HG02623 (cell line): ENCODE measurements around the gene SERBP1.
"Not testable (repeated sequence)": the region's sequence is repeated elsewhere in the genome, so short reads cannot be mapped to it uniquely, and the experiment has no call there.

Source experiments
- ATAC-seq: cut with Tn5 transposase; IDR thresholded peaks from one replicate; pipeline ENCODE4 v1.9.1; 2021; ENCODE audit warnings: moderate library complexity; ENCODE audit not compliant: unreplicated experiment

Gene SERBP1

DNA sequence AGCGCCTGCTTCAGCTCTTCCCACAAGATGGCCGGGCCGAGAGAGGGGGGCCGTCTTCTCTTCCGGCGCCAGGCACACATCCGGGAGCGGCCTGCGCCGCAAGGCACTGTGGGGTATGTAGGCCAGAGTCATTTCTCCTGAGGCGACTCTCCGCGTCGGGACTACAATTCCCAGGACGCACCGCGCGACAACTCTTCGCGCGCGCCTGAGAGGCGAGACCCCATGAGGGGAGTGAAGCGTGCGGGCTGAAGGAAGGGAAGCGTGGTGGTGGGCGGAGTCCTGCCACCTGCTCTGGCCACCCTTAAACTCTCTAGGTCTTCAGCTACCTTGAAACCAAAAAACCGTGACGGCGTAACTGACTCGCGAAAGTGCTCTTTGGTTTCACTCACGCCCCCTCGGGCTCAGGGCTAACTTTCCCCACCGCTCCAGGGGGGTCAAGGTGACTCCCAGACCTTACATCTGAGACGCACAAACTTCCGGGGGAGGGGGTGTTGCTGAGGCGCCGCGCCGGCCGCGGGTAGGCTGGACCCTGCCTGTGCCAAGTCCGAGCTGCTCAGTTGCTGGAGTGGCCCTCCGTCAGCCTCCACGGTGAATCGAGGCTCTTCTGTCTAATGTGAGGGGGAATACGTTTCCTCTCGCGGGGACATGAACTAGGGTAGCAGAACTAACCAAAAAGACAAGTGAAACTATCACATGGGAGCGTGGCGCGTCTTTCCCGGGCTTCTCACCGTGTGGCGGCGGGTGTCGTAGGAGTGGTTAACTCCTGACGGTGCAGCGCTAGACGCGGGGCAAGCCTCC lies at the start of gene SERBP1:
TSS of gene SERBP1 (minus strand) at position 45 of the 798 bp plus-strand sequence. CDS start 102 bp downstream, outside the sequence.
- ATAC-seq, result peak; percentile 86

DNA sequence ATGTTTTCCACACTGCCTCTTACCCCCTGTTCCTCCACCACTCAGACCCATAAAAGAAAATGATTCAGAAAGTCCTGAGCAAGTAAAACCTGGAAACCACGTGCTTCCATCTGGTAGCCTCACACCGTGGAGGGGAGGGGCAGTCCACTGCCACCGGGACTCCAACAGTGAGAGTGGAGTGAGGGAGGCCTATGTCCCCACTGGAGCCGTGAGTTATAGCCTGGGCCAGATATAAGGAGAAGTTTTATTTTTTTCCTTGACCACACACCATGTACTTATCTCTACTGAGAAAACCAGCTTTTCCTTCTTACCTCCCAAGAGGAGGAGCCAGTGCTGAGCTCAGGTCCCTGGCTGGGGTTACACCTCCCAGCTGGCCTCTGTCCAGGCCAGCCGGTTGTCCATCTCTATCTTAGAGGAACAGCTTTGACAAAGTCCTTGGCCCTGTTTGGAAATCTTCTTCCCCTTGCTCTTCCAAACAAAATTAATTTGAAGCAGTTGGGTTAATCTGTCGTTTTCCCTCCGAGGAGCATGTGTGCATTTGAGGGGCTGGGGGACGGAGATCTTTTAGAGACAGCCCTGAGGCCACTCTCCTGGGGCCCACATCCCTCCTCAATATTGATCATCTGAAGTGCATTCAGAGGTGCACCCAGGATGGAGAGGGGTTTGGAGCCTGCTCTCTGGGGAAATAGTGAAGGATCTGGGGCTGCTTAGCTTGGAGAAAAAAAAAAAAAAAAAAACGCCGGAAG lies 49.1 kb upstream of the SERBP1 start:
- ATAC-seq, result no peak

DNA sequence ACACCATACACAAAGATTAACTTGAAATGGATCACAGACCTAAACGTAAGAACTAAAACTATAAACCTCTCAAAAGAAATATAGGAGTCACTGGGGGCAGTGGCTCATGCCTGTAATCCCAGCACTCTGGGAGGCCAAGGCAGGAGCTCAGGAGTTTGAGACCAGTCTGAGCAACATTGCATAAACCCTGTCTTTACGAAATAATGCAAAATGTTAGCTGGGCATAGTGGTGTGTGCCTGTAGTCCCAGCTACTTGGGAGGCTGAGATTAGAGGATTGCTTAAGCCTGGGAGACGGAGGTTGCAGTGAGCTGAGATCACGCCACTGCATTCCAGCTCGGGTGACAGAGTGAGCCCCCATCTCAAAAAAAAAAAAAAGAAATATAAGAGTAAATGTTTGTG lies 46.7 kb upstream of the SERBP1 start:
- no peak for ATAC-seq

DNA sequence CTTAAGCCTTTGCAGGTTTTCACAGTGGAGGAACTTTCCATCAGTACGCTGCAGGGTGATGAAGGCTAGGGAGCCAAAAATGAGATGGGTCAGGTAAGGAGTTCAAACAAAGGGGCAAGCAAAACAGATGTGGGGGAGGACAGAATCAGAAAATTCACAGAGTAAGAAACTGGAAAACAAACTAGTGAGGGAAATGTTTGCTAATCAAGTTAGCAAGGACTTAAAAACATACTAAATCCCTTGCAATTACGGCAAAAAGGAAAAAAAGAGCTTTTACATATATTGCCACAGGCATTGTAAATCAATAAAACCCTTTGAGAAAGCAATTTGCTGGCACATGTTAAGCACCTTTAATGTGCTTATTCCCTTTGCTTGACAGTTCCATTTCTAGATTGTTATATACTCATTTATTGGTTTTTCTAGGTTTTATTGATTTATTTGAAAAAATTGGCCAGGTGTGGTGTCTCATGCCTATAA lies 45.8 kb upstream of the SERBP1 start:
- ATAC-seq, result no peak

DNA sequence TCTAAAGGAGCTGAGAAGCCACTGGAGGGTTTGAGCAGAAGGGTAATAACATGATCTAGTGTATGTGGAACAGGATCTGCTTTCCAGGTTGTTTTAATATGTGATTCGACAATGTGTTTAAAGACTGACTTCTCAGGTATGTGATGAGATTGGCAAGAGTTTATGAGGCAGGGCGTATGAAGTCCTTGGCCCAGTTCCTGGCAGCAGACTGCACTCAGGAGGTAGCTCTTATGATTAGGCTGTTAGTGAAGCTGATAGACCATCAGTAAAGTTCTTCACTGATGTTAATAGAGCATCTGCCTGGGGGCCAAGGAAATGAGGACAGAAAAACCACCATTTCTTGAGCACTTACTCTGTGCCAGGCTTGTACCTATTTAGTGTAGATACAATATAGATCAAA lies 41.9 kb upstream of the SERBP1 start:
- no peak for ATAC-seq

DNA sequence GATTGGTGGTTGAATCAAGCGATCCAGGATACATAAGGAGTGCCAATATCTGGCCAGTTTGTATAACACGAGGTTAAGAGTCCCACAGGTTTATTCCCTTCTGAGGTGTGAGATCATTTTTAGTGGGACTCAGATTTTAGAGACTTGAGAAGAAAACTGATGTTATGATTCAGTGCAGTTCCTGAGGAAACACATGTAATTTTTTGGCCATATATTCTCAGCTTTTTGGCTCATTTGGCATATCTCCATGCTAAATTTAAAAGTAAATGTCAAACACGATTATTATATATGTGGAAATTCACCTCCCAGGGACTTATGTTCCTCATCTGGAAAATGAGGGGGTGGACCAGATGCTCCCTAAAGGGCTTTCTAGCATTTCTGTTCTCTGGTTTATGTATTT lies 39.2 kb upstream of the SERBP1 start:
- ATAC-seq, result no peak

DNA sequence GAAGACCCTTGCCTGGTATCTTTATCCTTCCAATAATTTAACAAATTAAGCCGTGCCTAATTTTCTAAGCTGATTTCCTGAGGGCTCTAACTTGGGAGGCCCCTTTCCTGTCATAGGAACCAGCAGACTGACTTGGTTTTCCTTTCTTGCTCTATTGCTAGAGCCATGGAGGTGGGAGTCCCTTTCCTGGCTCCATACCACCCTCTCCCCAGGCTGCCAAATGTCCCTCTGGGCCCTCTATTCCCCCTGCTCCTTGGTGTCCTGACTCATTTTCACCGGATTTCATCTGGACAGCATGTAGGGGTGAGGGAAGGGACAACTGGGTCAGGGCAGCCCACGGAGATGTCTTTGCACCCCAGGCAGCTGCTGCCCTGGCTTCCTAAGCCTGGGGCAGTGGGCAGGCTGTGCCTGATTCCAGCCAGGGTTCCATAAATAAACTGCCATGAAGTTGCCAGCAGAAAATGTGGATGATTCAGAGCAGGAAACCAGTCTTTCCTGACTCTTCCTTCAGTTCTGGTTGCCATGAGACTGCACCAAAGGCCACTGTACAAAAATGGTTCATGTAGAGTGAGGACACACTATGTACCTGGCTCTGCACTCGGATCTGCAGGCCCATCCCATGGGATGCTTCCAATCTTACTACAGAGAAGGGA lies 38.0 kb upstream of the SERBP1 start:
- ATAC-seq, result no peak

DNA sequence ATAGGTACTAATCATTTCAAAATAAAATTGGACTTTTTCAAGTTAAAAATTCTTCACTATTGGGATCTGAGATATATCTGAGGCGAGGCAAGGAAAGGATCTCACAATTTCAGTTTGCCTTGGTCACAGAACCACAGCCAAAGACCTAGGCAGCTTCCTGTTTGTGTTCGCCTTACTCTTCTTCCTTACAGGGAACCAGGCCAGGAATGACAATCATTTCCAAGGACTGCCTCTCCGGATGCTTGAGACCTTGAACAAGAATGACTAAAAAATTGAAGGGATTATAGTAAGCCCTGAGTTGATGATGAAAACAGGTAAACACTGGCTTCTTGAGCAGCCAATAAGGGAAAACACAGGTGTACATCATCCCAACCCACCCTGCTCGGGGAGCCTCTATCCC lies 35.2 kb upstream of the SERBP1 start:
- no peak for ATAC-seq

DNA sequence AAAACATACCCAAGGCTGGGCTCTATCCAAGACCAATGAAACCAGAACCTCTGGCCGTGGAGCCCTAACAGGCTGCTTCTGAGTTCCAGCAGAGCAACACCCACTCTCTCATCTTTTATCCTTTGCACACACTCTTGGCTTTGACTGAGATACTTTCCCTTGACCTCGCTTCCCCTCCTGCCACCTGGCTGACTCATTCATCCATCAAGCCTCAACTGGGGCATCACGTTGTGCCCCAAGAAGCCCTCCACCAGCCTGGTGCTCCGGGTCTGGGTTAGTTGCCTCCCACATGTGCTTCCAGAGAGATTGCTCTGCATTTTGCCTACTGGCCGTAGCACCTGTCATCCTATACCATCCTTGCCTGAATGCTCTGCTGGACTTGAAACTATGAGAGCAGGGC lies 34.5 kb upstream of the SERBP1 start:
- ATAC-seq, result no peak

DNA sequence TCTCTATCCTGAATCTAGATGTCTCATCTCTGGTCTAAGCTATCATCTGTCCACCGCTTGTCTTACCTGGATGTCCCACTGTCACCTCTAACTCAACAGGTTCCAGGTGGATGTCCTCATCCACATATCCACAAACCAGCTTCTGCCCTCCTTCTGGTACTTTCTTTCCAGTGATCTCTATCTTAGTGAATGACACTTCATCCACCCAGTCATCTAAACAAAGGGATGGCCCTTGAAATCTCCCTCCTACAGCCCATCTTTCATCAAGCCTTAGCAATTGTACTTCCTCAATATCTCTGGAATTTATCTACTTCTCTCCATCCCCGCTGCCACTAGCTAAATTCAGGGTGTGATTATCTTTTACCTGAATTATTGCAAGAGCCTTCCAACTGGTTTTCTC lies 33.9 kb upstream of the SERBP1 start:
- ATAC-seq, result no peak

DNA sequence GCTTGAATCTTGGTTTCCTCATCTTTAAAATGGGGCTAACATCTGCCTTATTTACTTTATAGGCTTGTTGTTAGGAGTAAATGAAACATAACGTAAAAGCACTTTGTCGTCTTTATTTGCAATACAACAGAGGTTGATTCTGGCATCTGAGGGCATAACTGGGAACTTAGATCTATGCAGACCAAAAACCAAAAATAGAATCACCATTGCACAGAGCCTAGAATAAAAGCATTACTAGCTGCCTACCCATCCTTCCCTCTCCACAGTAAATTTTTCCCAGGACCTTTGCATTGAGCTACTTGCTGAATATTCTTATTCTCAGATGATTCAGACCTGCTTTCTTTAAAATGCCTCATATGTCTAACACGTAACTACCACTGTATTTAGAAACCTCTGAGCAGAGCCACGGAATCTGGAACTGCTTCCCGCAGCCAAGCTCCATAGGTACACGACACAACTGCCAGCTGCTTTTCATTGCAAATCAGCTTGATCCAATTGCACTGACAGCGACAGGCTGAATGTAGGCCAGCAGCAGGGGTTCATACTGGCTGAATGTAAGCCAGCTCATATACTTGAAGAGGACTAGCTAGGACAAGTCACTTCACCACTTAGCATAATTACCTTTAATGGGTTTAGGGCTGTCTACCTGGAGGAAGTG lies 33.2 kb upstream of the SERBP1 start:
- no peak for ATAC-seq

DNA sequence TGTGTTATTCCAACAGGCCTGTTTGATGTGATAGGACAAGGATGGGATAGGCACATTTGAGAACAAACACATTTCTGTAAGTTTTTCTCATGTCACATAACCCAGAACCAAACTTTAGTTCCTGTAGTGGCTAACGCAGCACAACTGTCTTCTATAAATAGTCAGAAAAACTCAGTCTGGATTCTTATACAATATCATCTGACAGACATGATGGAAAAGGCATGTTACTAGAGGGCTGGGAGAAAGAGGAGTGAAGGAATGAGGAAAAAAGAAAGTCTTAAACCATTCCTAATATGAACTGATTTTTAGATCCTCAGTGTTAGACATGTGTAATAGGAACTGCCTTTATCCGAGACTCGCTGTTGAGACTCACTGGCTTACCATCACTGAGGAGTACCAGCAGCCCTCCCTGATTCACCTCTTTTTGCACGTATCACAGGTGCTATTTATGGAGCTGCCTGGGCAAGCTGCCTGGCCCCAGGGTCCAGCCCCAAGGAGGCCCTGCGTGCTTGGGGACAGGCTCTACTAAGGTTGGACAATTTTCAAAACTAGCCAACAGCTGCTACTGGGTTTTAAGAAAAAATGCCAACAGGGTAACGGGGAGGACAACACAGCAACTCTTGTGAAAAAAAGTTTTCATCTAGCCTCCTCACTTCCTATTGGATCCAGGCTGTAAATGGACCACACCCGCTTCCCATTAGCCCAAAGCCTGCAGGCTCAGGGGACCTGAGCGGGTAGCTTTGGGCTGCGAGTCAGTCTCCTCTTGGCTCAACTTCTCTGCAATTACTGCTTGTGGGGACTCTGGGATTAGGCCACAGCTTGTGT lies 30.7 kb upstream of the SERBP1 start:
- no peak for ATAC-seq

DNA sequence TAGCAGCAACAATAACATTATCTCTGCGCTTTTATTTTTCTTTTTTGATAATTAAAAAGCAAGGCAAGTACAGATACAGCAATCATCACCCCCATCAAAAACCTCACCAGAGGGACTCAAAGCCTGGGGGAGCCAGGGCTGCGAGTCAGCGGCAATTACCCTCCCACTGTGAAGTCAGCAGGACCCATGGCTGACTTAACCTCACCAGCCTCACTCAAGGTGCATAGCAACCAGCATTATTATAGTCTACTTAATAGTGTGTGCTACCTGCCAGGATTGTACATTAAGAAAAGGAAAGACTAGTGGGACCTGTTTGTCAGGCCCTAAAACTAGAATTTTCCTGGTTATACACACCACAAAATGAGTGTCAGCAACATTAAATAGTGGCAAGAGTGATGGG lies 28.9 kb upstream of the SERBP1 start:
- no peak for ATAC-seq

DNA sequence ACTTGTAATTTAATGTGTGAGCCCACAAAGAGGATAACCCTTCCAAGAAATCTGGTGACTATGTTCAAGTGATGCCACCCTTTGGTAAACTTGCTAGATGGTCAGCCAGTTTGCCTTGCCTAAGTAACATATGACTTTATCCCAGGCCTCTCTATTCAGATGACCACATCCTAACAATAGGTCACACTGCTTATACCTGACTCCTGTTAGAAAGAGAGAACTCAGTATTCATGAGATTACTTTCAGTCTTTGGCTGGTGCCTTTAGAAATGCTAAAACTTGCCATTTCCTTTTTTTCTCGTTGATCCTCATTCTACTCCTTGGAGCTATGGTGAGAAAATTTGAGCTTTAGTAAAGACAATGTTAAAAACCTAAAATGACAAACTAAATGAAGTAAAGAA lies 28.5 kb upstream of the SERBP1 start:
- ATAC-seq, result no peak

DNA sequence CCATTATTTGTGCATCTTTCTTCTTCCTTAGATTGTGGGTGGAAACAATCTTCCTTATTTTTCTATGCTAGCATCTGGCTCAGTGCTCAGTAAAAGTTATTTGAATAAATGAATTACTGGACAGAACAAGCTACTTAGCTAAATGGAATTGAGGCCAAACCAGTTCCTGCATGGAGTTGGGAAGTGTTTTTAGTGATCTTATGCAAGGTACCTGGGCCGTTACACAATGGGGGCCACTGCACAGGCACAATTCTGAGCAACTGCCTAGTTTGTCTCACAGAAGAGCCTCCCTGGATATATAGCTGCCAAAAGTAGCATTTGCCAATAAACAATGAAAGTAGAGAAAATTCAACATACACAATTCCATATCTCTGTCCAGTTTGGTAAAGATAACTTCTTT lies 27.0 kb upstream of the SERBP1 start:
- ATAC-seq, result no peak

DNA sequence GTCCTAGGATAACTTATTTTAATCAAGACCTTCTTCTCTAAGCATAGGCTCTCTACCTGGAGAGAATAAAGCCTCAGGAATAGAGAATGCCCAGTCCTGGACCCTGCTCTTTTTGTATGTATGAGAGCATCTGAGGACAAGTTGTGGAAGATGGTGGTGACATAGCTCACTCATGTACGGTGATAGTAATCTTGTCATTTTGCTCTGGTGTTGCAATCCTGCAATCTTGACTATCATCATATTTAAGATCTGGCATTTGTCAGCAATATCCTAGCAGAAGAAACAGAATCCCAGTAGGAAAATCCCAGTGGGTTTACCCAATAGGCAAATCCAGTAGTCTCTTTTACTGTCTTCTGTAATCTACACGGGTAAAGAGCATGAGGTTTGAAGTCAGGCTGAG lies 21.6 kb upstream of the SERBP1 start:
- no peak for ATAC-seq

DNA sequence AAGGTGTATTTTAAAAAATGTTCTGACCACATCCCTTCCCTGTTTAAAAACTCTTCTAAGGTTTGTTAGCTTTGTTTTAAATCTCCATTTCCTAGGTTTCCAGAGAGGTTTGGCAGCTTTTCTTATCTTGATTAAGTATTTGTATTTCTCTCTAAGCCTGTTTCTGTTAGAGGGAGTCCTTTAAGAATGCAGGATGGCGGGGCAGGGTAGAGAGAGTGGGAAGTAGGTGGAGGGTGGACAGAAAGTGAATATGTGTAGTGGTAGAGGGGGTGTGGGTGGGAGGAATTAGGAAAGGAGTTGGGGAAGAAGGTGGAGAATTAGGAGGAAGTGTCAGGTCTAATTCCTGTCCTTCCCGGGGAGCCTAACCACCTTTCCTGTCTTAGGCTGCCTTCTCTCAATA lies 21.2 kb upstream of the SERBP1 start:
- ATAC-seq, result no peak

DNA sequence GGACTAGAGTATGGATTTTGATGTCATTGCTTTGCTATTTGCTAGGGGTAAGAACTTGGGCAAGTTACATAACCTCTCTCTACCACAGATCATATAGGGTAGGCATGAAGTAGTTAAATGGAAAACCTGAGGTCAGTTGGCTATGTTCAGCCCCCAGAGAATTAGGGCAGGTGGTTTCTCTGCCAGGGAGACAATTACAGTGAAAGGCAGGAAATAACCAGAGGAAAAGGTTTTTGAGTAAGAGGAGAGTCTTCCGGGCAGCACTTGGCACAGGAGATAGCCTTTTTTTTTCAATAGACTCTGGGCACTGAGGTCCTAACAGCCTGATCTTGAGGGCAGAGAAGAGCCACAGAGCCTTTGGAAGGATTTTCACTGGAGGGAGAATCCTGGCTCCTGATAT lies 16.7 kb upstream of the SERBP1 start:
- no peak for ATAC-seq

DNA sequence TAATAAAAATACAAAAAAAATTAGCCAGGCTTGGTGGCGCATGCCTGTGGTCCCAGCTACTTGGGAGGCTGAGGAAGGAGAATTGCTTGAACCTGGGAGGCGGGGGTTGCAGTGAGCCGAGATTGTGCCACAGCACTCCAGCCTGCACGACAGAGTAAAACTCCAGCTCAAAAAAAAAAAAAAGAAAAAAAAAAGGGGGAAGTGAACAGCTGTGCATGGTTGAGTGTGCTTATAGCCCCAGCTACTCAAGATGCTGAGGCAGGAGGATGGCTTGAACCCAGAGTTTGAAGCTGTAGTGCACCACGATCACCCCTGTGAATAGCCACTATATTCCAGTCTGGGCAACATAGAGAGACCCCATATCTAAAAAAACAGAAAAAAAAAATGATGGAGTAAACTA lies 15.8 kb upstream of the SERBP1 start:
- not testable (repeated sequence) for ATAC-seq

DNA sequence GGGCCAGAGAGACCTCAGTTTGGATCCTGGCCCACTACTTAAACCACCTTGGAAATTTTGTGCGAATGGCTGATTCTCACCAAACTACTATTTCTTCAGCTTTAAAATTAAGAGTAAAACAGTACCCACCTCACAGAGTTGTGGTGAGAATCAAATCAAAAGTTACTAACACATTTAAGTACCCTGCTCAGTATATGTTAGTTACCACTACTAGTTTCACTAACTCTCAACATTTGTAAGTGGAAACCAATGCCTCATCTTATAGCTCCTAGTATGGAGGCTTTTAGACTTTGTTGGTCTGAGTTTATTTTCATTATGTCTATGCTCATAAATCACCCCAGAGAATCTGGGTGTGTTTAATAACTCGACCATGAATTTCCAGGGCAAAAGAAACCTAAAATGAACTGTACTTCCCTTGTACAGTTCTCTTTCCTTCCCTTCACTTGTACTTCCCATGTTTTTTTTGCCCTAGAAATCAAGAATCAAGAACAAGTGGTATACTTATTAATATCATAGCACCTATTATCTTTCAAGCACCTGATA lies 11.6 kb upstream of the SERBP1 start:
- ATAC-seq, result no peak
